Stimulated activated CD4-positive, alpha-beta T cell treated with anti-CD3 and anti-CD28 coated beads, Interleukin-4, amount 100 ng/mL, for 48 hours (primary cell): ENCODE data around the gene RALY.

ENCODE experiments used
- DNase-seq, 2 donors: peaks; one replicate each; pipeline ENCODE4 v3.0.0-alpha.2; 2020; ENCODE audit warnings: low read depth in 2 of 2

RALY gene

DNA sequence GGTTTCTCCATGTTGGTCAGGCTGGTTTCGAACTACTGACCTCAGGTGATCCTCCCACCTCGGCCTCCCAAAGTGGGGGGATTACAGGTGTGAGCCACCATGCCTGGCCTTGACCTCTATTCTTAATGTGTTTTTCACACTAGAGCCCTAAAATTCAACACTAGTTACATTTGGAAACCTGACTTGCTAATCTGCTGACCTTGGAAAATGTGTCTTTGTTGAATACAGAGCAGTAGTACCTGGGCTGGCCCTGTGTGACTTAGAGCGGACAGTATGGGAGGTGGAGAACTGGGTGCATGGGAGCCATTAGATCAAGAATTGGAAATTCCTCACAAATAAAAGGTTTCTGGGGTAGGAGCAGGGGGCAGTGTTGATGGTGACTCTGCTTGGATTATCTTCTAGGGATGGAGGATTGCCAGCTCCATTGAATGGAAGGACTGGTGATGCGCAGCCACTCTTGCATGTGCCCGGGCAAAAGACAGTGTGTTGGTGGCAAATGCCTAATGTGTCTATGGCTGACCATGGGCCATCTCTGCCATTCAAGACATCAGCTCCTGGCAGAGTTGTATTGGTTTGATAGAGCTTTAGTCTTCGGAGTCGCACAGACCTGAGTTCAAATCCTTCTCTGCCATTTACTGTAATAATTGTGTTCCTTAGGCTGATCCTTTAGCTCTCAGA is 53.4 kb downstream of the RALY start:
- DNase-seq, result no peak

DNA sequence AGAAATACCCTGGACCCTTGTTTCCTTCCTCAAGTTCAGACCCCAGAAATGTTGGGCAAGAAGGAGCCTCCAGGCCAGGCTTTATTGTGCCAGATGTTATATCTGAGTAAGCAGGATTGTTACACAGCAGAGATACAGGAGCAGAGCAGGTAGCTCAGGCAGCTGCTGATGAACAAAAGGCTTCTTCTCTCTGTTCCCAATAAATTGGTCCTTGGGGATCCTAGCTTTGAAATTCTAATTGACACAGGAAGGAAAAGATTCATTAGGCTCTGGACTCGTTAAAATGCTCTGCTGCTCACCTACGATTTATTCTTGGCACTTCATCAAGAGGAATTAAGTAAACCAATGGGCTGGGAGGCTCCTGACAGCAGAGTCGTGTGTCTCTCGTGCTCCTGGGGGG is 54.2 kb downstream of the RALY start:
- DNase-seq, result no peak

DNA sequence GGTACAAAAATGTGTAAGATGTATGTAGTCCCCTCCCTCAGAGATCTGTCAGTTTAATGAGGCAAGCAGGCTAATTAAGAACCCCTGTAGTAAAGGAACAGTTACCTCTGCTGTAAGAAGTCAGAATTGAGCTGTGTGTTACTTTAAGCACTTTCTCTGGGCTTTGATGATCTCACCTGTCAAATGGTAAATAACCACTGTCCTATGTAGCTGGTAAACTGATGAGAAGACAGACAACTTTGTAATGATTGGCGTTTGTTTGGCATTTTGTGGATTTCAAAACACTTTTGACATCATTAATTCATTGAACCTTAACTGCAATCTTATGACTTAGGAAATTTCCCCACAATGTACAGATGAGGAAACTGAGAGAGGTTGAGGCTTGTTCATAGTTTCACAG is 55.7 kb downstream of the RALY start:
- no peak for DNase-seq

DNA sequence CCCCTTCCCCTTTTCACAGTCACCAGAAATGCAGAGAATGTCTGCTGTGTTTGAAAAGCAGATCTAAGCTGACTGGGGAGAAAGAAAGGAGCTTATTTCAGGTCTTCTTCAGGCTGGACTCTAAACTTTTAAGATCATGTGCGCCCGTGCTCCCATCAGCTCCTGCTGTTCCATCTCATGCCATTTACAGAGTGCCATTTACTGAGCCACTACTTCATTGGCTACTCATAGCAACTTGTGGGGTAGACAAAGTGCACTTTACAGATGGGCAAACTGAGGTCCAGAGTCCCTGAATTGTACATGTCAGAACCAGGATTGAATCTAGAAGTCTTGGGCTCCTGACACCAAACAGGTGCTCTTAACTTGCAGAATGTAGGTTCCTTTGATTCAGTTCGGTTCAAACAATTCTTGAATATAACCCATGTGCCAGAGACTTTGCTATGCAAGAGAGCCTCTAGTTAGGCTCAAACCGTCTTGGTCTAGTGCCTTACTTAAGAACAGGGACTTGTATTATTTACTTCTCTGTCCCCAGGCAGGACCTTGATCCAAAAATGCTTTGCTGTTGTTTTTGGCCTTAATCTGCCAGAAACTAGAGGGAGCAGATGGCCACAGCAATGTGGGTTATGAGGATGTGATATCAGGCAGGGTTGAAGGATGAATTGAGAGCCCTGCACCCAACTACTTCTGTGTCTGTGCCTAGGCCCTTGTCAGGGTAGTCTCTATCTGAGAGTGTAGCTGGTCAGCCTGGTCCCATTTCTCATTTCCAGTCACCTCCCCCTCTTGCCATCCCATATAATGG is 56.4 kb downstream of the RALY start:
- DNase-seq, result no peak

DNA sequence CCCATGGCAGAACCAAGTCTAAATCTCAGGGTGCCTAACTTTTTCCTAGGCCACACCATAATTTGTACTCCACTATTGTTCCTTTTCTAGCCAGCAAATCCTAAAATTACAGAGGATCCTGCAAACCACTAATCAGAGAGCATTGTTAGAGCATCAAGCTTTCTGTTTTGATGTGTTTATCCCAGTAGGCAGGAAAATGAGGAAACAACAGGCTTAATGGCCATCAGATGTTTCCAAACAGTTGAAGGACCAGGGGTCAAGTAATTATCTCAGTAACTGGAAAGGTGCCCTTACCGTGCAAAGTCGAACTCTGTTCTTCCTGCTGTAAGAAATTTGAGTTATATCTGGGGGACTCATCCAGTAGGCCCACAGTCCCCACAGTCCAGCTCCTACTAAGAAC is 58.7 kb downstream of the RALY start:
- no peak for DNase-seq

- DNase-seq, result no peak
These were observed 61.6 kb downstream of the RALY start for GRCh38 chr20:34055290-34055689.

- DNase-seq, result no peak
These were observed 65.1 kb downstream of the RALY start for GRCh38 chr20:34058831-34059230.

DNA sequence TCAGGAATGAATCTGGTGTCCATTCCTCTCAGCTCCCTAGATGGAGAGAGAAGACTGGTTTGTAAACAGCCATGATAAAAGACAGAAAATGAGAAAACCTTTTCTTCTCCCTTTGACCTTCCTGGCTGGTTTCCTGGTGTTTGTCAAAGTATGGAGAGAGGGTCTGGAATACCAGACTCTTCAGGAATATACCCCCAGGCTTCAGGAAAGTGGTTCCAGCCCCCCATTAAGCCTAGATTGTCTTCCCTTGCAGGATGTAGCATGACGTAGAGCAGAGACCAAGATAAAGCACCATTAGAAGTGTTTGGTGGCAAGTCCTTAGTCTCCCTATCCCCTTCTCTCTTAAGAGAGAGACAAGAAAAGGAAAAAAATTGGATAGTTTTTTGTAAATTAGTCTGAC is 67.3 kb downstream of the RALY start:
- DNase-seq, result no peak

DNA sequence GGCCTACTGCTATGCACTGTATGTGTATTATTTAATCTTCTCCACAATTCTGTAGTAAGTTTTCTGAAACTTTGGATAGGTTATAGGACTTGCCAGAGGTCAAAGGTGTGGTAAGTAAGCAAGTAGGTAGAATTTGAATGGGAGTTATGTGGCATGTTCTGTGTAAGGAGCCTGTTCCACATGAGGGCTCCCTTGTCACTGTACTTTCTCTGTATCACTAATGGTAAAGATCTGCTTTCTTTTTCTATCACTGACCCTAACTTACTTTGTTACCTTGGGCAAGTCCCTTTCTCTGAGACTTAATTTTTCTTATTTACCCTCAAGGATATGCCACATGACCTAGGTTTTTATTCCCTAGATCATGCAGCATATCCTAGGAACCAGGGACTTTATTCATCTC is 68.0 kb downstream of the RALY start:
- DNase-seq, result no peak

DNA sequence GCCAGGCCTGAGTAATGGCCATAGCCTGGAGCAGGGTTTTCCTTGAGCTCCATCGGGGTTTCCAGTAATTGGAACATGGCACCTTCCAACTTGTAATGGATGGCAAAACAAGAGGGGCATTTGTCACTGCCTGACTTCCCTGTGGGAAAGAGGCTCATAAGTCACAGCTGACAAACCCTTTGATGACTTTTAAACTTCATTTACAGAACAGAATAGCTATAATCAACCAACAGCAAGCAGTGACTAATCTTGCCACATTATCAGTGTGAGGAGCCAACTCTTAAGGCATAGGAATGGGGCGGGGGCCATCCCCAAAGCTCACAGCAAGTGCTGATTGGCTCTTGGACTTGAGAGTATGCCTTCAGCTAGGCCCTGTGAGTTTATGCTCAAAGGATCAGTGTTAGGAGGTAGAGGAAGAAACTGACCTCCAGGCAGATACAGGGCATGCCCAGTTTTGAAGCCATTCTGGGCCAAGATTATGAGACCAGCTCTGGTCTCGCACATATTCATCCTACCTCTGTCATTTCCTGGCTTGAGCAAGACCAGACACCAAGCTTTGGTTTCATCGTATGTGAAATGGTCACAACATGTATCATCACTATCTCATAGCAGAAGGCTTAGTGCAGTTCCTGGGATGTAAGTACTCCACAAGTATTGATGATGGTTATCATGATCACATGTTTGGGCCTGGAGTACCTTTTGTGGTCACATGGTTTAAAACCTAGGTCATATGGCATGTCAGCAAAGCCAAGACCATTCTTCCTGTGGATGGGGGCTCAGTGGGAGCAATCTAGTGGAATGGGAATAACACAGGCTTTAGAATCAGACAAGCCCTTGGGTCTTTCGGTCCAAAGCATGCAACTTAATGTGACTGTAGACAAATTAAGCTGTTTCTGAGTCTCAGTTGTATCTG is 69.1 kb downstream of the RALY start:
- no peak for DNase-seq

DNA sequence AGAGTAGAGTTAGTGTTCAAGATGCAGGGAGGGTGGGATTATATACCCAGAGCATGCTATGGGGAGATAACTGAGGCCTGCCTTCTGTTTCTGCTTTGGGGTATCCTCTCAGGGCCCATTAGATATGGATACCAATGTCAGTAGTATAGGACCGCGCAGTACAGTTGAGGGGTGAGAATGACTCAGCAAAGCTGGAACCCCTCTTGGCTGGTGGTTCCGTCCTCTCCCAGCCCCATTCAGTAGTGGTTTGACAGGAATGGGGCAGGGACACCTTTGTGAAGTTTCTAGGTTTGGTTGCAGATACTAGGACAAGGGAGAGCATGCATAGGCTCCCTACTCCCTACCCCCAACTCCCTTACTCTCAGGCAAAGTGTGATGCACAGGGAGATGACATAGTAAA is 70.6 kb downstream of the RALY start:
- no peak for DNase-seq

DNA sequence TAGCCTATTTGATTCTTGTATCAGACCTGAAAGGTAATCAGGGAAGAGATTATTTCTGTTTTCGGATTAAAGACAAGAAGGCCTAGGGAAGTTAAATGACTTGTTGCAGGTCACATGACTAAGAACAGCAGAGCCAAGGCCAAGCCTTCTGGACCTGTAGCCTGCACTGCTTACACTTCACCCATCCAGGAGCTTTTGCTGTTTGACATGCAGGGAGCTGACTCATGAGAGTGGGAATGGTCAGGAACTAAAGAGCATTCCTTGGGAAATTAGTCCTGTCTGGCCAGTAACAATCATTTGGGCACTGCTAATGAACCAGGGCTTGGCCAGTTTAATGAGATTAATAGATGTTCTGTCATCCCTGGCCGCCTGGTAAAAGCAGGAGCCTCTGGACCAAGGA is 71.5 kb downstream of the RALY start:
- no peak for DNase-seq

GRCh38 chr20:34066476-34067090 is 72.9 kb downstream of the RALY start:
- DNase-seq, result no peak

GRCh38 chr20:34068001-34068400 is 74.3 kb downstream of the RALY start:
- DNase-seq, result no peak

GRCh38 chr20:34069341-34070078 is 75.8 kb downstream of the RALY start:
- peak; percentile 17 to 23 for DNase-seq

DNA sequence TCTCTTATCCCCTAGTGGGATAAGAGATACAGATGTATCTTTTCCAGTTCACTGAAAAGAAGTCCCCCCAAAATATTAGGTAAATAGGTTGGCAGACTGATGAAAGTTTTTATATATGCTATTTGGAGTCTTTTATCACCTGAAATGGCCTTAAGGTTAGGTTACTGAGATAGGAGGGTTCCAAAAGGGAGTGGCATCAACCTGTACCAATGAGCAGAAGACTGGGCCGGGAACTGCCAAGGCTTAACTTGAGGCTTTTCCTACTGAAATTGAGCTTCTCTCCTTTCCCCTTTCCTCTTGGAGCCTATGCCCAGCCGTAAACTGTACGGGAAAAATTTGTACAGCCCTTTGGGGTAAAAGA is 76.3 kb downstream of the RALY start:
- no peak for DNase-seq

GRCh38 chr20:34070859-34071258 is 77.1 kb downstream of the RALY start:
- DNase-seq, result no peak

GRCh38 chr20:34072076-34072475 is 78.4 kb downstream of the RALY start:
- no peak for DNase-seq

- no peak for DNase-seq
These were observed 79.1 kb downstream of the RALY start for GRCh38 chr20:34072778-34073177.

- peak; percentile 14 to 18 for DNase-seq
These were observed 80.5 kb downstream of the RALY start for GRCh38 chr20:34074101-34074760.

DNA sequence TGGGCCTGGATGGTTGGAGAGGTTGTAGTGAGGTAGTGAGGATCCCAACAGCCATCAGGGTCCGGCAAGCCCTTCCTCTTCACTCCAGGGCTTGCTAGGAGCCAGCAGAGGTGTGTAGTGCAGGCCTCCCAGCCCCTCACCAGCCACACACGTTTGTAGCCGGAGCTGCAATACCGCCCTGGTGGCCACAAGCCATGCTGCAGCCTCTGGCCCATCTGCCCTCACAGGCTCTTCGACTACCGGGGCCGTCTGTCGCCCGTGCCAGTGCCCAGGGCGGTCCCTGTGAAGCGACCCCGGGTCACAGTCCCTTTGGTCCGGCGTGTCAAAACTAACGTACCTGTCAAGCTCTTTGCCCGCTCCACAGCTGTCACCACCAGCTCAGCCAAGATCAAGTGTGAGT is 81.9 kb downstream of the RALY start:
- no peak for DNase-seq
